Mucosa of stomach (tissue), 1 donor: Measurements from ENCODE around the gene ANKRD12.
"Not testable (repeated sequence)": the region's sequence is repeated elsewhere in the genome, so short reads cannot be mapped to it uniquely, and the experiment has no call there.

Source experiments
- H3K27me3 ChIP-seq: one replicate; pipeline ENCODE4 v1.7.0; 2013; ENCODE audit warnings: mild to moderate bottlenecking, low read length; ENCODE audit not compliant: control insufficient read depth, insufficient read depth
- H3K36me3 ChIP-seq: one replicate; pipeline ENCODE4 v1.7.0; 2013; ENCODE audit warnings: low read length; ENCODE audit not compliant: control insufficient read depth, insufficient read depth
- H3K4me1 ChIP-seq: one replicate; pipeline ENCODE4 v1.7.0; 2013; ENCODE audit warnings: mild to moderate bottlenecking, low read length; ENCODE audit not compliant: control insufficient read depth, insufficient read depth
- H3K4me3 ChIP-seq: one replicate; pipeline ENCODE4 v1.7.0; 2013; ENCODE audit warnings: low read length
- H3K9ac ChIP-seq: one replicate; pipeline ENCODE4 v1.7.0; 2013; ENCODE audit warnings: mild to moderate bottlenecking, low read length, moderate library complexity
- H3K9me3 ChIP-seq: one replicate; pipeline ENCODE4 v1.7.0; 2013; ENCODE audit warnings: mild to moderate bottlenecking, low read length, moderate library complexity; ENCODE audit not compliant: control insufficient read depth
- donor health status: Pancreatic carcinoma.

ANKRD12 gene

GRCh38 chr18:9260388-9261380 lies 124.1 kb downstream of the ANKRD12 start:
- Histone ChIP-seq H3K4me3 (no peak overlapping the region), H3K4me1 (no peaks in the 10 kb centered on the region), H3K27me3 (no peaks in the 10 kb centered on the region), H3K9ac (no peak overlapping the region), H3K36me3 (no peaks in the 10 kb centered on the region), H3K9me3 (no peaks in the 10 kb centered on the region)

DNA sequence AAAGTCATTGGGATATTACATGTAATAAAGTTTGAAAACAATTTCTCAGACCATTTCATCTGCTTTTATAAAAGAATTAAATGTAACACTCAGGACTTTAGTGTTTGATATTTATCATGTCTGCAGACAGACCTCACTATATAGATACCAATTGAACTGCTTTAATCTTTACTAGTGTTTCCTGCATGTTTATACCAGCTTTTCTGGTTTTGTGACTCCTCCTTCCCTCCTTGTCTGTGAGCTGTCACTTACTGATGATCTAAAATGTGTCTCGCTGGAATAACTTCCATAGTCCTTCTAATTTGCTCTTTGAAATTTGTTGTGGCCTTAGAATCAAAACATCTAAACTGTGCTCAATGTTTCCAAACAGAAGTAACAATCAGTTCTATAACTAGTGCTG lies 126.7 kb downstream of the ANKRD12 start:
- H3K27me3 ChIP-seq, result no peaks in the 10 kb centered on the region
- H3K9me3 ChIP-seq, result no peaks in the 10 kb centered on the region
- no peaks in the 10 kb centered on the region for H3K4me1 ChIP-seq
- H3K9ac ChIP-seq, result no peak overlapping the region
- H3K36me3 ChIP-seq, result no peaks in the 10 kb centered on the region
- no peak overlapping the region for H3K4me3 ChIP-seq

DNA sequence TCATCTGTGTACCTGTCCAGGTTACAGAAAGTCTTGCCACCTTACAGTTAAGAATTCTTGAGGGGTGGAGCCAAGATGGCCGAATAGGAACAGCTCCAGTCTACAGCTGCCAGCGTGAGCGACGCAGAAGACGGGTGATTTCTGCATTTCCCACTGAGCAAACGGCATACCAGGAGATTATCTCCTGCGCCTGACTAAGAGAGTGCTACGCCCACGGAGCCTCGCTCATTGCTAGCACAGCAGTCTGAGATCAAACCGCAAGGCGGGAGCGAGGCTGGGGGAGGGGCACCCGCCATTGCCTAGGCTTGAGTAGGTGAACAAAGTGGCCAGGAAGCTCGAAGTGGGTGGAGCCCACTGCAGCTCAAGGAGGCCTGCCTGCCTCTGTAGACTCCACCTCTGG lies 128.2 kb downstream of the ANKRD12 start:
- H3K4me3 ChIP-seq, H3K36me3 ChIP-seq, H3K9me3 ChIP-seq, H3K4me1 ChIP-seq, H3K9ac ChIP-seq, H3K27me3 ChIP-seq: not testable (repeated sequence)

- H3K4me3 ChIP-seq, result no peak overlapping the region
- no peaks in the 10 kb centered on the region for H3K36me3 ChIP-seq
- H3K9ac ChIP-seq, result no peak overlapping the region
- no peaks in the 10 kb centered on the region for H3K9me3 ChIP-seq
- no peaks in the 10 kb centered on the region for H3K27me3 ChIP-seq
- no peaks in the 10 kb centered on the region for H3K4me1 ChIP-seq
Observed at GRCh38 chr18:9273221-9273620, 136.6 kb downstream of the ANKRD12 start.

DNA sequence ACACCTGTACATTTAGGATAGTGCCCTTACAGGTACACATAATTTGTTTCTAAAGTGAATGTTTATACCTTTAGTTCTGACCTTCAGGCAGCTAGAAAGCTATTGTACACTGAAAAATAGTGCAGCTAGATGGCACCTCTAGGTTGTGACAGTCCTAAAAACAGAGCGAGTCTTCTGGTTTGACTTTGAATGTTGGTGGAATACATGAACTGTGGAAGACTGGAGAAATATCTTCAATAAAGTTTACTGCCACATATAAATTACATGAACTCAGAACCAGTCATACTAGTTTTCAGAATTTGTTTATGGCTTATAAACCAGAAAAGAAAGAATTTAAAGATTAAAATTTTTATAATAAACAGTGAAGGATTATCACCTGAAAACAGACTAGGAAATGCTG lies 139.3 kb downstream of the ANKRD12 start:
- Histone ChIP-seq H3K27me3 (no peaks in the 10 kb centered on the region), H3K4me3 (no peak overlapping the region), H3K4me1 (no peaks in the 10 kb centered on the region), H3K36me3 (no peaks in the 10 kb centered on the region), H3K9ac (no peak overlapping the region), H3K9me3 (no peaks in the 10 kb centered on the region)

DNA sequence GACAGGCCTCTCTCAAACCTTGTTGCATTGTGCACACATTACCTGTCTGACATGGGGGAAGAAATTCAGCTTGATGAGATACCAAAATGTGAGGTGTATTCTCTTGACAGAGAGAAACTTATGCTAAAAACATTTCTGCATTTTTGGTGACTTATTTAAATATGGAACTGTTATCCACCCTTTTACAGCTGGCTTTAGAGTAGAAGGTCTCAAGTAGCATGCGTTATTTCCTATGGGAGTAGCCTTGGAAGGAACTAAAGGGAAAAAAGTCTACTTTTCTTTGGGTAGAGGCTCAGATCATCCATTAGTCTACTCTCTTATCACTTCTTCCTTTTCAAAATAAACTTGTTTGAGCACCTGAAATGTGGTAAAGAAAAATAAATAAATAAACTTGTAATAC lies 141.4 kb downstream of the ANKRD12 start:
- Histone ChIP-seq H3K27me3 (no peaks in the 10 kb centered on the region), H3K36me3 (no peaks in the 10 kb centered on the region), H3K9ac (no peak overlapping the region), H3K4me3 (no peak overlapping the region), H3K4me1 (no peaks in the 10 kb centered on the region), H3K9me3 (no peaks in the 10 kb centered on the region)

- Histone ChIP-seq H3K4me3 (no peak overlapping the region), H3K27me3 (no peaks in the 10 kb centered on the region), H3K36me3 (no peaks in the 10 kb centered on the region), H3K9me3 (no peaks in the 10 kb centered on the region), H3K9ac (no peak overlapping the region), H3K4me1 (no peaks in the 10 kb centered on the region)
Observed at GRCh38 chr18:9280849-9281248, 144.3 kb downstream of the ANKRD12 start.

DNA sequence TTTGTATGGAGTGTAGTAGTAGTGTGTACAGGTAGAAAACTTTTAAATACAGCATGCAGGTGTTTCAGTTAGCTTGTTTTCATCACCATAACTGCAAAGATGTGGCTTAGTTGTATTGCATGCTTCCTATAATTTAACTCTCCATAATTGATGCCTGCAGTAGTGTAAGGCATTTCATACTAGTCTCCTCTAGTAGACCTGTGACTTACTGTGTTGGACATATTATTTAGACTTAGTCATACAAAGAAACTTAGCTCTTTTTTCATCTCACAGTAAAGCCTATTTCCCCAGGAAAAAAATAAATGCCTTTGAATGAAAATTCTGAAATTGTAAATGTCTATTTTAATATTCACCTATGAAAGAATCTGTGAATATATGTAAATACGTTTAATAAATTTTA lies 145.2 kb downstream of the ANKRD12 start:
- no peak overlapping the region for H3K9ac ChIP-seq
- H3K9me3 ChIP-seq, result no peaks in the 10 kb centered on the region
- H3K4me3 ChIP-seq, result no peak overlapping the region
- H3K27me3 ChIP-seq, result no peaks in the 10 kb centered on the region
- no peaks in the 10 kb centered on the region for H3K4me1 ChIP-seq
- no peaks in the 10 kb centered on the region for H3K36me3 ChIP-seq

DNA sequence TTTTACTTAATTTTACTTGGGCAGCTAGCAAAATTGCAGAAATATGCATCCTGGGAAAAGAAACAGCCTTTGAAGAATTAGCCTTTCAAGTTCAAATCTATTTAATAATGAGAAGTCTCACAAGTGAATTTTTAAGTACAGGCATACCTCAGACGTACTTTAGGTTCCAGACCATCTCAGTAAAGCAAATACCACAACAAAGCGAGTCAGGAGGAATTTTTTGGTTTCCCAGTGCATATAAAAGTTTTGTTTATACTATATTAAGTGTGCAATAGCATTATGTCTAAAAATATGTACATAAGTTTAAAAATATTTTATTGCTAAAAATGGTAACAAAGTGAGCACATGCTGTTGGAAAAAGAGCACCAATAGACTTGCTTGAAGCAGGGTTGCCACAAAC lies 147.2 kb downstream of the ANKRD12 start:
- Histone ChIP-seq H3K4me3 (no peak overlapping the region), H3K9me3 (no peaks in the 10 kb centered on the region), H3K36me3 (no peaks in the 10 kb centered on the region), H3K27me3 (no peaks in the 10 kb centered on the region), H3K4me1 (no peaks in the 10 kb centered on the region), H3K9ac (no peak overlapping the region)

- Histone ChIP-seq H3K4me1 (no peaks in the 10 kb centered on the region), H3K4me3 (no peak overlapping the region), H3K9ac (no peak overlapping the region), H3K36me3 (no peaks in the 10 kb centered on the region), H3K9me3 (no peaks in the 10 kb centered on the region), H3K27me3 (no peaks in the 10 kb centered on the region)
Observed at GRCh38 chr18:9285604-9286003, 149.0 kb downstream of the ANKRD12 start.

DNA sequence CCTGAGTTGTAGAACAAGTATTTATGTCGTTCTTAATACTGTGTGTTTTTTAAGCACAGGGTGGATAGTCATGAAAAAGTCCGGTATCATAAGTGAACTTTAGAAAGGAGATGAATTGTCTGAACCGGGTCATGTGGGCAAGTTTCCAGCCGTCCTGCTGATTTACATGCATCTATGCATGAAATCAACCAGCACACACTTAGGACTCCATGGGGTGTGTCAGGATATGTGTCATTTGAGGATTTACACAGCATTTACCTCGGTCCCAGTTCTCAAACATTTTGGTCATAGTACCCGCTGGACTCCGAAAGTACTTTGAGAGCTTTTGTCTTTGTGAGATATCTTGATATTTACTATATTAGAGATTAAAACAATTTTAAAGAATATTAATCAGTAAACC lies 150.5 kb downstream of the ANKRD12 start:
- H3K27me3 ChIP-seq, result no peaks in the 10 kb centered on the region
- no peaks in the 10 kb centered on the region for H3K4me1 ChIP-seq

GRCh38 chr18:9289698-9290097 lies 153.1 kb downstream of the ANKRD12 start:
- no peaks in the 10 kb centered on the region for H3K9me3 ChIP-seq
- no peak overlapping the region for H3K9ac ChIP-seq
- no peaks in the 10 kb centered on the region for H3K27me3 ChIP-seq
- H3K36me3 ChIP-seq, result no peaks in the 10 kb centered on the region
- H3K4me1 ChIP-seq, result no peaks in the 10 kb centered on the region
- no peak overlapping the region for H3K4me3 ChIP-seq

More for the DNA sequence above, 150.5 kb downstream of the ANKRD12 start:
- no peaks in the 10 kb centered on the region for H3K9me3 ChIP-seq
- no peaks in the 10 kb centered on the region for H3K36me3 ChIP-seq
- H3K9ac ChIP-seq, result no peak overlapping the region
- H3K4me3 ChIP-seq, result no peak overlapping the region
